Measurements from ENCODE around the gene BPGM. TPM values are rescaled to one million over a fixed set of nuclear protein-coding genes. Genes with fewer than 3 reads are reported as not detected.
A peak's percentile ranks its signal among the peaks of the same experiment; 100 is the strongest.
"Not testable (repeated sequence)": the region's sequence is repeated elsewhere in the genome, so short reads cannot be mapped to it uniquely, and the experiment has no call there.

Gene BPGM
- polyA plus RNA-seq, 1 donor, result 43.0 TPM

DNA sequence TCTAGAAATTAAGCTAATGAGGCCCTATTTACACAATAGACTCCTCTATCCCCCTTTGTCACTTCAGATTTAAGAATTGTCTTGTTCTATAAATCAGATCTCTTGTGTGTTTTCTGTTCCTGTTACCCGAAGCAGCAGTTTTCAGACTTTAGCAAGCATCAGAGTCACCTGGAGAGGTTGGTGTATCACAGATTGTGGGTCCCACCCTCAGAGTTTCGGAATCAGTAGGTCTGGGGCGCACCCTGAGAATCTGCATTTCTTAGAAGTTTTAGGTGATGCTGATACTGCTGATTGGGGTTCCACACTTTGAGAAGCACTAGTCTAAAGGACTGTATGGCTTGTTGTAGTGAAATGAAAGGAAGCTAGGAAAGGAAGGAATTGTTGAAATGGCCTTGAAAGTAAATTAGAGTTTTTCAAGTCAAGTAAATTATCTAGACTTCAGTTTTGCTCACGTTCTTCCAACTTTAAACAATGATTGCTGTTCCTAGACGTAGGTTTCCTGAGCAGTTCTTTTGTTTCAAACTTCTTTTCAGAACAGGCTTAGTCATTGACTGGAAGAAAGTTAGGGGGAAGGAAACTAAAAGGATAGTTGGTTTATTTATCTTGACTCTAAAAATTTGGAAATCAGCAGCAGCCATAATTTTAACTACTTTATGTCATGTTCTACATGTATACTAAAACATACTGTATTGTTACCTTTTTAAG is 15.7 kb downstream of the BPGM start:
- DNase-seq, result no peak

GRCh38 chr7:134662871-134663205 is 16.2 kb downstream of the BPGM start:
- DNase-seq, result no peak

- not testable (repeated sequence) for DNase-seq
Observed at GRCh38 chr7:134665045-134665444, 18.4 kb downstream of the BPGM start.

GRCh38 chr7:134667899-134668298 is 21.2 kb downstream of the BPGM start:
- no peak for DNase-seq

- DNase-seq, result no peak
Observed at GRCh38 chr7:134669388-134669787, 22.7 kb downstream of the BPGM start.

GRCh38 chr7:134669845-134670373 is 23.3 kb downstream of the BPGM start:
- no peak for DNase-seq

- DNase-seq, result no peak
Observed at GRCh38 chr7:134671609-134672008, 25.0 kb downstream of the BPGM start.

GRCh38 chr7:134674424-134674823 is 27.8 kb downstream of the BPGM start:
- DNase-seq, result no peak

DNA sequence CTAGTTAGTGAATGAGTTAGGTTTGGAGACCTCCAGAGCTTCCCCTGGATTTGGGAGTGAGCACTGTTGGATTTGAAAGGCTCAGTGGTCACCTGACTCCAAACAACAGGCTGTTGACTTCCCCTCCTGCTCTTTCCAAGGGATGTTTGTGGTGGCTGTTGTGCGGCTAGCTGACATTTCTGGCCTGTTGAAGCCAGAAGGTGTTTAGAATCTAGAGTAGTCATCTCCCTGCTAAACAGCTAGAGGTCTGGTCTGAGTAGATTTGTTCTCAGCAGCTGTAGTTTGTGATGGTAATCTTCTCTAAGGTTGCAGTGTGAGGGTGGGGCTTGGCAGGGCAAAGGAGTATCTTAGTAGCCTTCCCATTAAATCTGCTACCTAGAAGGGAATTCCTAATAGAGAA is 30.1 kb downstream of the BPGM start:
- DNase-seq, result no peak

DNA sequence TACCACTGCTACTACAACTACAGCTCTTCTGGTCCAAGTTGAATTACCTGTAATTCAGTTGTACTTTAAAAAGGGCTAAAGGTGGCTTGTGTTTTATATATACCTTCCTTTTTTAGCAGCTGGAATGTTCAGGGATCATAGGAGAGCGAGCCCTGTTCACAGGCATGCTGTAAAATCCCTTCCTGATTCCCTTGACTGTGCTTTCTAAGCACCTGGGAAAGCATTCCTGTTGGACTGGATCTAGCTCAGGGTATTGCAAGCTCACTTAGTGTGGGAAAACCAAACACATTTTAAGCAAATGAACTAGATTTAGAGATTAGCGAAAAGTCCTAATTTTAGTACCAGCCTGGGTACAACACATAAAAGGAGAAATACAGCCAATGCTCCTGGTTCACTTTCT is 31.5 kb downstream of the BPGM start:
- DNase-seq, result no peak

DNA sequence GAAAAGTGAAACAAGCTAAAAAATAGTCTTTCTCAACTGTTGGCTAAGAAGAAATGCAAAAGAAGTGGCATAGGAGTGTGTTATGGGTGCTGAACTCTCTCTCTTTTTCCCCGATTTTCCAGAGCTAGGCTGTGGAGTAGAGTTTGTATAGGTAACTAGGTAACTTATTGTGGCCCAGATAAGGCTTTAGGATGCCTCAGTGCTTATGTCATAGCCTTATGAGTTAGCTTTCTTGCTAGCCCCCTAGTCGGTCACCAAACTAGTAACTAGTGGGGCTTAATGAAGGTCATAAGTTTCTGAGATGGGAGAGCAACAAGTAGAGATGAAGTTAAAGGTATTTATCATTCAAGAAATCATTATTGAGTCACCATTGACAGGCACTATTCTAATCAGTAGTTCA is 32.4 kb downstream of the BPGM start:
- no peak for DNase-seq

DNA sequence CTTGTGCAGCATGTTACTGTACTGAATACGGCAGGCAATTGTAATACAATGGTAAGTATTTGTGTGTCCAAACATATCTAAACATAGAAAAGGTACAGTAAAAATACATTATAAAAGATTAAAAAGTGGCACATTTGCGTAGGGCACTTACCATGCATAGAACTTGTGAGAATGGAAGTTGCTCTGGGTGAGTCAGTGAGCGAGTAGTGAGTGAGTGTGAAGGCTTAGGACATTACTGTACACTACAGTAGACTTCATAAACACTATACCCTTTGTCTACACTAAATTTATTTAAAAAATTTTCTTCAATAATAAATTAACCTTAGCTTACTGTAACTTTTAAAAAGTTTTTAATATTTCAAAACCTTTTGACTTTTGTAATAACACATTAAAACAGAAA is 37.5 kb downstream of the BPGM start:
- DNase-seq, result no peak

GRCh38 chr7:134685250-134685649 is 38.6 kb downstream of the BPGM start:
- no peak for DNase-seq

DNA sequence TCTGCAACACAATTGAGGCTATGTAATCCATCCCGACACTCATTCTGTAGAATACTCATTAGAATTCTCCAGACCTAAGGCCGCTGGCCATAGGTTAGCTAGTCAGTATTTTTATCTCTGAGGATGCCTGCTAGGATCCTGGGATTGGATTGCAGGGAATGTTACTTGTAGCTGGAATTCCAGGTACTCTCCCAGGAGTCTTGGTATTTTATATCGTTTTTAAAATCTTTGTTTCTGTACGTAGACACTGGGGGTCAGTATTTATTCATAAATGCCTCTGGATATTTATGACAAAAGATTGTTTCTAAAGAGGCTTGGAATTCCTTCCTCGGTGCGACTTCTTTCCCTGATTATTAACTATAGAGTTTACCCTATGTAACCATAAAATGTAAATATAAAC is 40.1 kb downstream of the BPGM start:
- DNase-seq, result no peak

- not testable (repeated sequence) for DNase-seq
Observed at GRCh38 chr7:134689550-134689949, 42.9 kb downstream of the BPGM start.

DNA sequence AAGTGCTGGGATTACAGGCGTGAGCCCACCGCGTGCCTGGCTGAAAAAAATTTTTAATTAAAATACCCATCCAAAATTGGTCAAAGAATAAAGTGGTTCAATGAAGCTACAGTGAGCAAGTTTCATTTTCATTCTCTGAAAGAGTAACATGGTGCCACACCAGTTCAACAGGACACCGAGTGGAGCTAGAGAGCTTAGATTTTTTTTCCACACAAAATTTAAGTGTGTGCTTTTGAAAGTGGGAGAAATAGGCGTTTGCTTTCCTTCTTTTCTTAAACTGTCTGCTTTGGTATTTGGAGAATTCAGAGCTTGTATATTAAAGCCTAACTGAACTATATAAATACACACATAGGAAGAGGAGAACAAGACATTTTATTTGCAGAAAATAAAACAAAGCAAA is 43.4 kb downstream of the BPGM start:
- peak; percentile 48 for DNase-seq

DNA sequence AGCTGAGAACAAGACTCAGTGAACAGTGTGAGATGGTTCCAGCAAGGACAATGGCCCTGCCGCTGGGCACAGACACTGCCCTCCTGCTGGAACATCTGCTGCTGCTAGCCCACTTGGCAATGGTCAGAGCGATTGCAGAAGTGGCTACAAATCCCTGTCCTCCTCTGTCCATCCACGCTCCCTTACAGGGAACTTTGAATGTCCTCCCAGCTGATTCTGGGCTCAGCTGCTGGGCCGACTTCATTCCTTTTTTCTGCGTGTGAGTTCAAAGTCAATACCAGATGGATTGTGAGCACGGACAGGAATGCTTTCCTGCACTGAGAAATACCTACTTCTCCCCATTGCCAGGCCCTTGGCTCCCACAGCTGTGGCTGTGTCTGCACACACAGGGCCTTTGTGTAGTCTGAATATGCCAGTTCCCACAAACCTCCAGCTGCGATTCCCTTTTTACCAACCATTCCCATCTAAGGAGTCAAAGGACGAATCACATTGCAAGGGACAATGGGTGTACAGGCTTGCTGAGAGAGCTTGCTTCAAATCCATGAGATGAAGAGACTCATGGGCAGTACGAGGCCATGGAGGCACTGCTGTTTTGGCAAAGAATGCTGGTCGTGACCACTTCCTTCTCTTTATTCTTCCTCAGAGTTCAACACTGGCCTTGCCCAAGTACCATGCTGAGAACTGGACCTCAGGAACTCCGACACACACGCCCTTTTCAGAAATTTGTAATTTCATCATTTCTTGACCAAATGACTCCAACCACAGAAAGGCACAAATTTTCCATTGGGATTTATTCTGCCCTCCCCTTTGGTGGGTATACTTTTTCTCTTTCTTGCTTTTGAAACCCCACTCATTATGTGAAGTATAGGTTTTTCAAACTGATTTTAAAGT is 44.2 kb downstream of the BPGM start:
- no peak for DNase-seq

- no peak for DNase-seq
Observed at GRCh38 chr7:134691546-134692343, 45.1 kb downstream of the BPGM start.

DNA sequence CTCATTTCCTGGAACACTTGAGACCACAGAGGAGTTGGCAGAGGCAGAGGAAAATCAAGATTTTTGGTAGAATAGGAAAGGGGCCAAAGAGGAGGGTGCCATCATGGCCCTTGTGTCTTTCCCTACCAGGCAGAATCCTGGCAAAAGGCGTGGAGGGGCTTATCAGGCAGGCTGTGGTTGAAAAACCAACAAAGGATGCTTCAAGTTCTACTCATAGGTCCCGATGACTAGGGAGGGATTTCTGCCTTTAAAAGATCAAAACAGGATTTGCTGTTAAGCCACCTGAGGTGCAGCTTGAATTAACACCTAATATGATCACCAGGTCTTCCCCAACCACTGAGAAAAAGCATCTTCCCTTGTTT is 45.7 kb downstream of the BPGM start:
- DNase-seq, result no peak

- no peak for DNase-seq
Observed at GRCh38 chr7:134693256-134693655, 46.6 kb downstream of the BPGM start.

- DNase-seq, result no peak
Observed at GRCh38 chr7:134694299-134694698, 47.6 kb downstream of the BPGM start.

DNA sequence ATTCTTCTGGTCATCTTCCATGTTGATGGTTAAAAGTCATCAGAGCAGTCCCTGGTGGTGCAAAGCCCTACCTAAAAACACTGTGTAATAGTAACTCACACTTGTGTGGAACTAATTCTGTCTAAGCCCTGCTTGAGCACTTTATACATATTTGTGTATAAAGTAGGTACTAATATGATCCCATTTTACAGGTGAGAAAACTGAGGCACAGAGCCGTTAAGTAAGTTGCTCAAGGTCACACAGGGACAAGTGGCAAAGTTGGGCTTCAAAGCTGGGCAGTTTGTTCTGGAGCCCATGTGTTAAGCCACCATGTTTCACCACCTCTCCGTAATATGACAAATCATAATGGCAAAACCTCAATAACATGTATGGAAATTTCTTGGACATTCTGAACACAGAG is 48.1 kb downstream of the BPGM start:
- DNase-seq, result no peak
